Bone marrow (tissue), 2 donors: ENCODE results near the gene KLK5.
"Not testable (repeated sequence)": the region's sequence is repeated elsewhere in the genome, so short reads cannot be mapped to it uniquely, and the experiment has no call there.

Experiments
- DNase-seq, 2 donors: peaks; one replicate each; lab custom pipeline; 2025; lab: John Stamatoyannopoulos, UW

The KLK5 gene

DNA sequence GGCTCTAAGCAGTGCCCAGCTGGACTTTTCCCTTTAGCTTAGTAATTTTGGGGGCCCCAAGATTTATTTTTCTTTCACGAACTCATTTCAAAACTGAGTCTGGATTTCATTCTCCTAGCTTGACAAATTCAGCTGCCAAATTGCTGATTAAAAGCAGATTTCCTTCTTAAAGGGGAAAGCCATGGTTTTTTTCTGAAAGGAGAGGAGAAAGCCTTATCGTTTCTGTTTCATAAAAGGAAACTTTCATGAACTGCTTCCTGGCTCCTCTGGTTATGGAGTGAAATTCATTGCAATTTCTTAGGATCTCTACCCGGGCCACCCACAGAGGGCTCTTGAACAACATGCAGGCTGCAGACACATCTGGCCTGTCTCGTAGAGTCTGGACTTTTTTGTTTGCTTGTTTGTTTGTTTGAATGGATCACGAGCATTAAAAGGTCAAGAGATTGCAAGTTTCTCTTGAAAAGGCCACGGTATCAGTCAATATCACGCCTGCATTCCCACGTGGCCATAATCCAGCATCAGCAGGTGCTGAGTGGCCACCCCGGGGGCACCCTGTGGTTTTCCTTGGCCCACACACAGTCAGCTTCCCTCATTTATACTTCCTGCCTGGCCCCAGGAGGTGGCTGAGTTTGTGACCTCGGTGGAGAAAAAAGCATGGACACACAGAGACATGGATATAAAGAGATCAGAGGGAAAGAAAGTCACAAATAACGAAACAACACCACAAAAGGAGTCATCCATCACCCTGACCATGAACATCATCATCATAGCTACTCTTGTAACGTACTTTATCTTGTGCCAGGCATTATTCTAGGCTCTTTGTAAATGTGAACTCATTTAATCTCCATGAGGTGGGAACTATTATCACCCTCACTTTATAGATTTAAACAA is 31.2 kb downstream of the KLK5 start:
- no peak for DNase-seq

DNA sequence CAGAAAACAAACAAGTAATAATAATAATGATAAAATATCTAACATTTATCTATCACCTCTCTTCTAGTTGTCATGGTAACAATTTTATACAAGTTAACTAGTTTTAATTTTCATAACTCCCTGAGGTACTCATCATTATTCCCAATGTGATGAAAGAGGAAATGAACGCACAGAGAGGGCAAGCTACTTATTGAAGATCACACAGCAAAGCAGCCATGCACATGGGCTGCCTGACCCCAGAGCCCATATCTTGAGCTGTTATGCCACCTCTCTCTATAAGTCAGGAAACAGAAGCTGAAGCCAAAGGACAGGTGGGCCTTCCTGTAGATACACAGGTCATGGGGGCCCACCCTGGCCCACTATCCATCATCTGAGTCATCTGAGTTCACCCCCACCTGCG is 36.8 kb downstream of the KLK5 start:
- no peak for DNase-seq

DNA sequence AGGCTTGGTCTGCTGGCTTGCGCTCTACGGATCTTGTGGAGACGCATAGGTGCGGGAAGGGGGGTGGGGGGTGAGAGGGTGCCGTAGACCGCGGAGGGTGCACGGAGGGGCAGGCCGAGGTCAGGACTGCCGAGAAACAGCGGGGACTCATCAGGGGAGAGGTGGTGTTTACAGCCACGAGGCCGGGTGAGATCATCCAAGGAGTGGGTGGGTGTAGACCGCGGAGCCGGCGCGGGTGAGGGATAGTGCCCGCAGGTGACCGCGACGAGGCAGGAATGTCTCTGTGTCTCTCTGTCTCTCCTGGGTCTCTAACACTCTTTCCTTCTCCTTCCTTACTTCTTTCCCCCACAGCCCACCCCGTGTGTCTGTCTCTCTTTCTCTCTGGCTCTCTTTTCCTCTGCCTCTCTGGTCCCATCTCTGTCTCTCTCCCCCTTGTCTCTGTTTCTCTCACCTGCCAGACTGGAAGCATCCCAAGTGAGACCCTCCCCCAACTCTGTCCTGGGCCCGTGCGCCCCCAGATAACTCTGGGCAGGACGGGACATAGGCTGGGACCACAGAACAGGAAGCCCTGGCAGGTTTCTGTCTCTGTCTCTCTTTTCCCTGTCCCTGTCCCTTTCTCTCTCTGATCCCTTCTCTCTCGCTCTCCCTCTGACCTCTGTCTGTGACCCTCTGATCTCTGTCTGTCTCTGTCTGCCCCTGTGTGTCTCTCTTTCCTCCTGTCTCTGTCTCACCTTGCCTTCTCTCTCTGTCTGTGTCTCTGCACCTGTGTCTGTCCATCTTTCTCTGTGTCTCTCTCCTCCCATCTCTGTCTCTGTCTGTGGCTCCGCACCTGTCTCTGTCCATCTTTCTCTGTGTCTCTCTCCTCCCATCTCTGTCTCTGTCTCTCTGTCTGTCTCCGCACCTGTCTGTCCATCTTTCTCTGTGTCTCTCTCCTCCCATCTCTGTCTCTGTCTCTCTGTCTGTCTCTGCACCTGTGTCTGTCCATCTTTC is 39.8 kb downstream of the KLK5 start:
- DNase-seq, result no peak

DNA sequence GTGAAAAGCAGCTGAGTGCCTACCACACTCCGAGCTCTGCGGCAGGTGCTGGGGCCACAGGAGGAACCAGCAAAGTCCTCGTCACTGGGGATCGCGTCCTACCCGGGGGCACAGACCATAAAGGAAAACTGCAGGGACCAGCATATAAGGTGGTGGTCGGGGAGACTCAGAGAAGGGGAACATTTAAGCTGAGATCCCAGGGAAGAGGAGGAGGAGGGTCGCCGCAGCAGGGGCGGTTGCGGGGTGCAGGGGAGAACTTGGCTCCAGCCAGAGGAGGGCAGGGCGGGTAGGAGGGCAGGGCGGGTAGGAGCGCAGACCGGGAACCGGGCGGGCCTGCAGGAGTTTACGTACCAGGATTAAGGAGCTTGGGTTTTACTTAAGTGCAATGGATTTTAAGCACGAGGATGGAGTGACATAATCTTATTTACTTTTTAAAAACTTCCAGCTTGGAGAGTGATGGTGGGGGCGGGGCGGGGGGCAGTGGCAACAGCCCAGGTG is 40.7 kb downstream of the KLK5 start:
- no peak for DNase-seq

DNA sequence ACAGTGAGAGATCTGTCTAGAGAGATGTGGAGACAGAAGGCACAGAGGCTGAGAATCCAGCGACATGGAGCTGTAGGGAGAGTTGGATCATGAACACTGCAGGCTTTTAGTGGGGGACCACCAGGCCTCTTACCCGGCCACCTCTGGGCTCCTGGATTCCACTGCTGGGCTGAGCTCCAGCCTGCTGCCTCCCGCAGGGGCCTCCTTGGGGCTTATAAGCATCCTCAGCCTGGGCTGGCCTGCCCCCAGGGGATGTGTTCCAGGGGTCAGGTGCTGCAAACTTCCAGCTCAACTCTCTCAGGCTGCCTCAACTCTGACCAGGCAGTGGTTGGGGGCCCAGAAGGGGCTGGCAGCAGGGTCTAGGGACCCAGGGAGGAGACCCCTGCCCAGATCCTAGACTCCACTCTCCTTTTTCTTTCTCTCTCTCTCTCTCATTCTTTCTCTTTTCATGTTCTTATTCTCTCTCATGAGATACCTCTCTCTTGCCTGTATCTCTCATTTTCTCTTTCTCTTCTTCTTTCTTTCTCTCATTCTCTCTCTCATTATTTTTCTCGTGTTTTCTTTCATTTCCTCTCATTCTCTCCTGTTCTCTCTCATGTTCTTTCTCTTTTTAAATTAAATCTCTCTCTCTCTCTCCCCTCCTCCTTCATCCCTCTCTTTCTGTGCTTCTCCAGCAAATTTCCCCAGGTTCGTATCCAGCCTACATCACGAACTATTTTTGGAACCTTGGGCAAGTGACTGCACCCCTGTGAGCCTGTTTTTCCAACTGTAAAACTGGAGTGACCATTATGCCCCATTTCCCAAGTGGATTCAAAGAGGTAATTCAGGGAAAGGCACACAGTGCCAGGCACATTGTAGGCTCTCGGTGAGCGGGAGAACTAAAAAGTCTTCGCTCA is 41.4 kb downstream of the KLK5 start, which contains the start of gene KLK4:
TSS of gene KLK4 (minus strand) at position 190 of the 896 bp plus-strand sequence. CDS start 657 bp downstream, outside the sequence.
- no peak for DNase-seq

DNA sequence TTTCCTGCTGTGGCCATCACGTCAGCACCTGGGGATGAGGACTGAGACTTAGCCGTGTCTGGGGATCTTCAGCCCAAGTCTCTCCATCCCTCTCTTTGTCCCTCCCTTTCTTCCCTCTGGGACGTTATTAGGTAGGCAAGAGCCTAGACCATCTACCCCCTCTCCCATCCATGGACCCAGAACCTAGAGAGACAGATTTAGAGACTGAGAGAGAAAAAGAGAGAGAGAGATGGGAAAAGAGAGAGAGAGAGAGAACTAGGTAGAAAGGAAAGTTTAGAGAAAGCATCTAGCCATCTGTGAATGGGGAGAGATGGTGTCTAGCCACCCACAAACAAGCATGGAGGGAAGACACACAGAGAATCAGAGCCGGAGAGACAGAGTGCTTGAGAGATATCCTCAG is 42.1 kb downstream of the KLK5 start:
- DNase-seq, result no peak

DNA sequence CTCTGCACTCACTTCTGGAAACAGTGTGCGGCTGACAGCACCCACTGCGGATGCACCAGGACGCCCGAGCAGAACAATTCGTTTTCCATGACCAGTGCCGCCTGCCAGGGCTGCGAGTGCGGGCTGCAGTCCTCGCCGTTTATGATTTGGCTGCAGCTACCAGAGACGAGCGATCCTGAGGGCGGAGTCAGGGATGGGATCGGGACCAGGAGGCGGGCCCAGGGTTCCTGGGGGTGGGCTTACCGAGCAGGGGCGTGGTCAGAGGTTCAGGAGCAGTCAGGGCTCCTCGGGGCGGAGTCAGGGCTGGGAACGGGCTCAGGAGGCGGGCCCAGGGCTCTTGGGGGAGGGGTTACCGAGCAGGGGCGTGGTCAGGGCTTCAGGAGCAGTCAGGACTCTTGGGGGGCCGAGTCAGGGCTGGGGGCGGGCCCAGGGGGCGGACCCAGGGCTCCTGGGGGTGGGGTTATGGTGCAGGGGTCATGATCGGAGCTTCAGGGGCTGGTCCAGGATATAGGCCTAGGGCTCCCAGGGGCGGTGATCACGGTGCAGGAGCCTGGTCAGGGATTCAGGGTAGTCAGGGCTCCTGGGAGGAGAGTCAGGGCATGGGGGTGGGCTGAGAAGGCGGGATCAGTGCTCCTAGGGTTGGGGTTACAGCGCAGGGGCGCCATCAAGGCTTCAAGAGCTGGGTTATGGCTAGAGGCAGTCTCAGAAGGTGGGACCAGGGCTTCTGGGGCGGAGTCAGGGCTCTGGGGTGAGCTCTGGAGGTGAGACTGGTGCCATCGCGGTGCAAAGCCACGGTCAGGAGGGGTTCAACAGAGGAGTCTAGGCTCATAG is 43.4 kb downstream of the KLK5 start:
- DNase-seq, result no peak

DNA sequence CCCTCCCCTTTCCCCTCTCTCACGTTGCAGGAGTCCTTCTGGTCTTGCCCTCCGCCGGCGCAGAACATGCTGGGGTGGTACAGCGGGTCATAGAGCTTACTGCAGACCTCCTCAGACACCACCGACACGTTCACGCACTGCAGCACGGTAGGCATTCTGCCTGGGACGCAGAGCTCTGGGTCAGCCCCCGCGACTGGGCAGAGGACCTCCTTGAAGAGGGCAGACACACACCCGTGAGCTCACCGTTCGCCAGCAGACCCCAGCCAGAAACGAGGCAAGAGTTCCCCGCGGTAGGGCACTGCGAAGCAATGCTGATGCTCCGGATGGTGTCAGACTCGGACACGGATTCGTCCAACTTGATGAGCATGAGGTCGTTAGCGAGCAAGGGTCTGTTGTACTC is 44.5 kb downstream of the KLK5 start:
- DNase-seq, result no peak

DNA sequence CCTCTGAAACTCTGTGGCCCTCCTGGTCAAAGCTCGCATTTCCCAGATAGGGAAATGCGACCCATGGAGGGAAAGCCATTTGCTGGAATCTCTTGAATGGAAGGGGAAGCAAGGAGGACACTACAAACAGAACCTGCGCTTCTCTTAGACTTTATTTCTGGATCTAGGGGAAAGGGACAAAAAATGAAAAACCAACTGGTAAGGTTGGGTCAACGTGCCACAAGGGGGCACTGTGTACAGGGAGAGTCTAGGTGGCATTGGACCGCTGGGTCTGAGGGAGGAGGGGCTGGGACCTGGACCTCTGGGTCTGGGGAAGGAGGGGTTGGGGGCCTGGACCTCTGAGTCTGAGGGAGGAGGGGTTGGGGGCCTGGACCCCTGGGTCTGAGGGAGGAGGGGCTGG is 46.6 kb downstream of the KLK5 start:
- no peak for DNase-seq

DNA sequence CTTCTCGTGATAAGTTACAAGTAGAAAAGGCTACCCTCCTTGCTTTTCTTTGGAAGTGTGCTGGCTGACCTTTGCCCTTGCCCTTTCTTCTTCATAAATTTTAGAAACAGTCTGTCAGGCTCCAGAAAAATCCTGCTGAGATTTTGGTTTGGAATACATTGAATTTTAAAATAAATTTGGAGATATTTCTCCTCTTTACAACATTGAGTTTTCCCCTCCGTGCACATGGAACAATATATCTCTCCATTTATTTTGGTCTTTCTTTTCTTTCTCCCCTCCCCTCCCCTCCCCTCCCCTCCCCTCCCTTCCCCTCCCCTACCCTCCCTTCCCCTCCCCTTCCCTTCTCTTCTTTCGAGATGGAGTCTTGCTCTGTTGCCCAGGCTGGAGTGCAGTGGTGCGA is 50.2 kb downstream of the KLK5 start:
- no peak for DNase-seq

DNA sequence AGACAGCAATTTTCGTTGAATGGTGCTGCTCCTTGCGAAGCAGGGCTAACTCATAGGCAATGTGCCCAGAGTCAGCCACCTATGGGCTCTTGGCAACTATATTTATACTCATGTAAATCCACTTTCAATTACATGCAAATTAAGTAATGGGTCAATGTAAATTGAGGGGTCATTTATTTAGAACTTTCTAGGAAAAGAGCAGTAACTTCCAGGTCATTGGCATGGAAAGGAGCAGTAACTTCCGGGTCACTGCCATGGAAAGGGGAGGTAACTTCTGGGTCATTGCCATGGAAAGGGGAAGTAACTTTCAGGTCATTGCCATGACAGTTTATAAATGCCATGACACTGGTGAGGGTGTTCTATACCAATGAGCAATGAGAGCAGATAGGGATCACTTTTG is 53.3 kb downstream of the KLK5 start:
- no peak for DNase-seq

DNA sequence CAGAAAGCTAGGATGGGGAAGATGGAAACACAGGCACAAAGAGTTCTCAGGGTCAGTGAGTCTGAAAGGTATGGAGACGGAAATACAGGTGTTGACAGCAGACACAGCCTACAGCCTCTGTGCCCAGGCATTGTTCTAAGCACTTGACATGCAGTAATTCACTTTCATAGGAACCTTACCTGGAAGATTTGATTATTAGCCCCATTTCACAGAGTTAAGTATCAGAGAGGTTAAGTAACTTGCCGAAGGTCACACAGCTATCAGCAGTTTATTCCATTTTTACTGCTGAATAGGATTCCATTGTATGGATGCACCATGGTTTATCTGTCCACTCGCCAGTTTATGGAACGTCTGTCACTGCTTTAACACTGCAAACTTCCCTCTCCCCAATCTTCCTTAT is 54.8 kb downstream of the KLK5 start:
- DNase-seq, result no peak

DNA sequence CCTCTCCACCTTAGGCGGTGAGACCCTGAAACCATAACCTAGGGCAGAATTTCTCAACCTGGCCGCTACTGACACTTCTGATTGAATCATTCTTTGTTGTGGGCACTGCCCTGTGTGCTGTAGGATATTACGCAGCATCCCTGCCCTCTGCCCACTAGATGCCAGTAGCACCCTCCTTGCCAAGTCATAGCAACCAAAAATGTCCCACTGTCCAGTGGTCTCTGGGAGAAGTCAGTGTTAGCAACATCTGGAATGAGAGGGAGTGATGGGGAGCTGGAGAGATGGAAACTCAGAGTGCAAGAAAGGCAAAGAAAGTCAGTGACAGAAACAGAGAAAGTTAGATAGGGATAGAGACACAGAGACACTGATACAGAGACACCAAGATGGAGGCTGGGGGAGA is 55.2 kb downstream of the KLK5 start:
- no peak for DNase-seq

DNA sequence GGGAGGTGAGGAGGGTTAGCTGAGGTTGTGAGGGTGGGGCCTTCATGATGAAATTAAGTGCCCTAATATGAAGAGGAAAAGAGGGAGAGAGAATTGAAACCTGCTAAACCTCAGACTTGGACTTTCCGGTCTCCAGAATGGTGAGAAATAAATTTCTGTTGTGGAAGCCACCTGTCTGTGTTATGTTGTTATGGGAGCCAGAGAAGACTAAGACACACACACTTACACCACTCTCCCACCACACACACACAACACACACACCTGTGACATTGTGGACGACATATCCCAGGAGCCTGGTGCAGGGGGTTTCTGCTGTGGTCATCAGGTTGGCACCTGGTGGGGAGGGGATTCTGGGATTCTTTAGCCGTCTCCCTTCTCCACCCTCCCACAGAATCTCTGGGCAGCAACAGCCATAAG is 55.6 kb downstream of the KLK5 start:
- DNase-seq, result no peak

DNA sequence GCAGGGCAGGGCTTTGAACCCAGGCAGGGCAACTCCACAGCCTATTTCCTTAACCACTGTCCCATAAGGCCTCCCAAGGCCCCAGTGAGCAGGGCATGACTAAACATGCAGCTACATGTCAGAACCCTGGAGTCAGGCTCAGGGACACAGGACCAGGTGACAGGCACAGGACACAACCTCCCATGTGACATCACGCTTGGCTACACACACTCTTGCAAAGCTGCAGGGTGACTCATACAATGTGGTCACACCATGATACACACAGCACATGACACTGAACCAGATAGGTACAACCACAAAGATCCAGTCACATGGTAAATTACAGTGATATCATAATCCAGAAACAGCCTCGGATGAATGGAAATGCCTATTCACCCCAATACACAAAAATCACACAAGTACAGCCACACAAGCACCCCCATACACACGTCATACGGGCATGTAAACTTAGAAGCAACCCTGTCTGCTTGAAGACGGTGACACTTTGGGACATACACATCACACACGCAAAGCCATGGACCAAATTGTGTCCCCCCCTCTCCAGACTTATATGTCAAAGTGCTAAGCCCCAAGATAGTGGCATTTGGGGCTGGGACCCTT is 56.1 kb downstream of the KLK5 start:
- no peak for DNase-seq

DNA sequence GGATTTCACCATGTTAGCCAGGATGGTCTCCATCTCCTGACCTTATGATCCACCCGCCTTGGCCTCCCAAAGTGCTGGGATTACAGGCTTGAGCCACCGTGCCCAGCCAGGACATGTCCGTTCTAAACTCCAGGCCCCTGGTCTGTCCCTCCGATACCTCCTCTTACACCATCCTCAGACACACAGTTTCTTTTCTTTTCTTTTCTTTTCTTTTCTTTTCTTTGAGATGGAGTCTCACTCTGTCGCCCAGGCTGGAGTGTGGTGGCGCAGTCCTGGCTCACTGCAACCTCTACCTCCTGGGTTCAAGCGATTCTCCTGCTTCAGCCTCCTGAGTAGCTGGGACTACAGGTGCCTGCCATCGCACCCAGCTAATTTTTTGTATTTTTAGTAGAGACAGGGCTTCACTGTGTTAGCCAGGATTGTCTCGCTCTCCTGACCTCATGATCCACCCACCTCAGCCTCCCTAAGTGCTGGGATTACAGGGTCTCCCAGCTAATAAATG is 56.7 kb downstream of the KLK5 start:
- not testable (repeated sequence) for DNase-seq

DNA sequence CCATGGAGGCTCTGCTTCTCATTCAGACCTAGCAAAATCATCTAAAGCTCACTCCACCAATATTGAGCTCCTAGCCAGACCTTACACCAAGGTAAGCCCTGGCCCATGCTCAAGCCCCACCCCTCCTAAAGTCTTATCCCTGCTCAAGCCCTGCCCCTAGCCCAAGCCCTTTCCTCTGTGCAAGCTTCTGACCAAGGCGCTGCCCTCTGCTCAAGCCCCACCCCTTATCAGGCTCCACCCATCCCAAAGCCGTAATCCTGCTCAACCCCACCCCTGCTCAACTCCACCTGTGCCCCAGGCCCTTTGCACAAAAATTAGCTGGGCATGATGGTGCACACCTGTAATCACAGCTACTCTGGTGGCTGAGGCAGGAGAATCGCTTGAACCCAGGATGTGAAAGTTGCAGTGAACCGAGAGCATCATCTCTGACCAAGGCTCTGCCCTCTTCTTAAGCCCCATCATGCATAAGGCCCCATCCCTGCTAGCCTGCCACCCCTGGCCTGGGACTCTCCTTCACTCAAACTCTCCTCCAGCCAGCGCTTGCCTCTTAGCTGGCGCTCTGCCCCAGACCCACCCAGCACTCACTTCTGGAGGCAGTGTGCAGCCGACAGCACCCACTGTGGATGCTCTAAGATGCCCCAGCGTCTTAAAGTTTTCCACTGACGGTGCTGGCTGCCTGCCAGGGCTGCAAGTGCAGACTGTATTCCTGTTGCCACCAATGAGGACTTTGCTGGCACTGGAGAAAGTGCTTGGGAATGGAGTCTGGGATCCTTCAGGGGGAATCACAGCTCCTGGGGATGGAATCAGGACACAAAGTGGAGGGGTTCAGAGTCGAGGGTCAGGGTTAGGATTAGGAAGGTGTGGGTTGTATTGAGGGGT is 58.1 kb downstream of the KLK5 start:
- no peak for DNase-seq
